Panc1 (cell line): ENCODE results near the gene ATF1.

Source experiments
- SIN3A ChIP-seq: IDR thresholded peaks from 2 replicates; pipeline ENCODE4 v1.6.1; 2012; ENCODE audit warnings: low read depth, mild to moderate bottlenecking, low read length, moderate library complexity, borderline replicate concordance; ENCODE audit not compliant: insufficient read depth
- TCF7L2 ChIP-seq: IDR thresholded peaks from 2 replicates; pipeline ENCODE4 v1.6.1; 2011; ENCODE audit warnings: mild to moderate bottlenecking, low read depth, low read length, inconsistent platforms

GRCh38 chr12:50763639-50764285 is at the start of gene ATF1:
- TF ChIP-seq TCF7L2: no peak
- TF ChIP-seq SIN3A: 0 out of 2 replicates have a peak, but pooled peaks have one; percentile 49
